ENCODE data around the gene NPTX1. TPM values are rescaled to one million over a fixed set of nuclear protein-coding genes. Genes with fewer than 3 reads are reported as not detected.

The NPTX1 gene
- polyA plus RNA-seq, 2 of the 4 experiments (the other 2 are of a cell fraction) = 43.6 to 109 TPM

DNA sequence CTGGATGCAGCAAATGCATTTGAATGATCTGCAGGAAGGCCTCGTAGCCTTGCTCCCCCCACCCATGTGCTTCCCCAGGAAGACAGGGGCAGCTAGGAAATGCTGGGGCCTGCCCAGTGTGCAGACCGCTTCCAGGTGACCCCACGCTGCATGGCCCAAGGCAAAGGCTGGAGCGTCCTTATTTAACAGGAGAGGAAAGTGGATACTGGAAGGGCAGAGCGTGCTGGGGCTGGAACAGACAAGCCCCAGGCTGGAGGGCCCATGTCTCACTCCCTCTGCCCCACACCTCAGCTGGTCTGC lies 26.1 kb upstream of the NPTX1 start:
- Histone ChIP-seq H3K4me3 (no peak overlapping the region), H3K9me3 (no peaks in the 10 kb centered on the region), H3K4me1 (peaks cover 50% of the 10 kb centered on the region), H3K27ac (peak overlapping the region; percentile 83 to 85), H3K4me2 (peak overlapping the region; percentile 72)
- DNase-seq (ENCODE audit: low read depth in 1 of 2, low spot score in 1 of 2) = no peak
- TF ChIP-seq, protein P1, sequence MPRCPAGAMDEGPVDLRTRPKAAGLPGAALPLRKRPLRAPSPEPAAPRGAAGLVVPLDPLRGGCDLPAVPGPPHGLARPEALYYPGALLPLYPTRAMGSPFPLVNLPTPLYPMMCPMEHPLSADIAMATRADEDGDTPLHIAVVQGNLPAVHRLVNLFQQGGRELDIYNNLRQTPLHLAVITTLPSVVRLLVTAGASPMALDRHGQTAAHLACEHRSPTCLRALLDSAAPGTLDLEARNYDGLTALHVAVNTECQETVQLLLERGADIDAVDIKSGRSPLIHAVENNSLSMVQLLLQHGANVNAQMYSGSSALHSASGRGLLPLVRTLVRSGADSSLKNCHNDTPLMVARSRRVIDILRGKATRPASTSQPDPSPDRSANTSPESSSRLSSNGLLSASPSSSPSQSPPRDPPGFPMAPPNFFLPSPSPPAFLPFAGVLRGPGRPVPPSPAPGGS (IDR thresholded peaks at IDR 0.05) = no peak
- TF ChIP-seq POLR2A (IDR thresholded peaks at IDR 0.05; ENCODE audit: low read length) (no peak), FOXS1 (CRISPR knock-in tag; IDR thresholded peaks at IDR 0.05) (no peak), MAX (IDR thresholded peaks at IDR 0.05) (peak; percentile 4; the same call in 1 of the 2 replicates), ZNF302 (CRISPR knock-in tag; IDR thresholded peaks at IDR 0.05) (no peak), JUNB (IDR thresholded peaks at IDR 0.05) (no peak), CHD4 (IDR thresholded peaks at IDR 0.05; ENCODE audit: borderline replicate concordance) (no peak), ZFP36 (IDR thresholded peaks at IDR 0.05; ENCODE audit: borderline replicate concordance, partially characterized antibody) (no peak), HOXB13 (CRISPR knock-in tag; IDR thresholded peaks at IDR 0.05; ENCODE audit: low read depth) (peak; percentile 86; the same call in 1 of the 2 replicates), HOXB5 (CRISPR knock-in tag; IDR thresholded peaks at IDR 0.05) (no peak), EP300 (IDR thresholded peaks at IDR 0.05) (no peak)
- ATAC-seq = no peak
- ChIA-PET POLR2A (interaction anchor here (0.6 kb wide), 1 partner anchor 112 kb away, joined by 3 read pairs; no protein-coding TSS in a partner anchor), CTCF (interaction anchor here (1.2 to 1.4 kb wide), 2 partner anchors 25 to 75 kb away, joined by 3 to 9 read pairs; no protein-coding TSS in a partner anchor)
- no peak for FAIRE-seq
- WGBS (ENCODE audit: missing lambda C conversion rate) = 64% methylated on average over 5 of the region's 5 CpGs

GRCh38 chr17:80501741-80502577 lies 25.6 kb upstream of the NPTX1 start:
- ChIA-PET CTCF (interaction anchor here (1.2 to 1.4 kb wide), 2 partner anchors 25 to 75 kb away, joined by 3 to 9 read pairs; no protein-coding TSS in a partner anchor), POLR2A (interaction anchor here (0.6 kb wide), 1 partner anchor 113 kb away, joined by 3 read pairs; no protein-coding TSS in a partner anchor)
- DNase-seq (ENCODE audit: low read depth in 1 of 2, low spot score in 1 of 2) (peak; percentile 57 to 92), ATAC-seq (peak; percentile 82 to 86), FAIRE-seq (no peak)
- Histone ChIP-seq H3K4me1 (peaks cover 50% of the 10 kb centered on the region), H3K27ac (peak overlapping the region; percentile 83 to 85), H3K4me2 (peak overlapping the region; percentile 72), H3K9me3 (no peaks in the 10 kb centered on the region), H3K4me3 (no peak overlapping the region)
- WGBS (ENCODE audit: missing lambda C conversion rate) = 39% methylated on average over 24 of the region's 24 CpGs
- no peak for TF ChIP-seq ZFP36 (IDR thresholded peaks at IDR 0.05; ENCODE audit: borderline replicate concordance, partially characterized antibody)
- peak in 1 of 2 experiments; percentile 61; a peak in 1 of 4 replicates for TF ChIP-seq CEBPB (IDR thresholded peaks at IDR 0.05)
- TF ChIP-seq FOSL2 (IDR thresholded peaks at IDR 0.05) = peak; percentile 68
- TF ChIP-seq FOSL2 (CRISPR knock-in tag; IDR thresholded peaks at IDR 0.05) = peak; percentile 91
- peak; percentile 84 to 90; a peak in 4 of 5 replicates for TF ChIP-seq EP300 (IDR thresholded peaks at IDR 0.05)
- peak; percentile 52 for TF ChIP-seq MAX (IDR thresholded peaks at IDR 0.05)
- no peak for TF ChIP-seq NPAS2 (CRISPR knock-in tag; IDR thresholded peaks at IDR 0.05; ENCODE audit: borderline replicate concordance)
- TF ChIP-seq, protein P2, sequence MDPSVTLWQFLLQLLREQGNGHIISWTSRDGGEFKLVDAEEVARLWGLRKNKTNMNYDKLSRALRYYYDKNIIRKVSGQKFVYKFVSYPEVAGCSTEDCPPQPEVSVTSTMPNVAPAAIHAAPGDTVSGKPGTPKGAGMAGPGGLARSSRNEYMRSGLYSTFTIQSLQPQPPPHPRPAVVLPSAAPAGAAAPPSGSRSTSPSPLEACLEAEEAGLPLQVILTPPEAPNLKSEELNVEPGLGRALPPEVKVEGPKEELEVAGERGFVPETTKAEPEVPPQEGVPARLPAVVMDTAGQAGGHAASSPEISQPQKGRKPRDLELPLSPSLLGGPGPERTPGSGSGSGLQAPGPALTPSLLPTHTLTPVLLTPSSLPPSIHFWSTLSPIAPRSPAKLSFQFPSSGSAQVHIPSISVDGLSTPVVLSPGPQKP (IDR thresholded peaks at IDR 0.05; ENCODE audit: low read depth, low read length) = no peak
- TF ChIP-seq, protein P1 (IDR thresholded peaks at IDR 0.05) = peak; percentile 41; the same call in 1 of the 3 replicates
- no peak for TF ChIP-seq MAZ (IDR thresholded peaks at IDR 0.05; ENCODE audit: borderline replicate concordance, low read depth, low read length)
- peak in 1 of 2 experiments; percentile 11; a peak in 1 of 5 replicates for TF ChIP-seq RAD21 (conservative IDR thresholded peaks at IDR 0.05 in 1 of 2, IDR thresholded peaks at IDR 0.05 in 1 of 2)
- peak; percentile 83; the same call in 1 of the 2 replicates for TF ChIP-seq JUNB (IDR thresholded peaks at IDR 0.05)
- peak; percentile 86; the same call in 1 of the 2 replicates for TF ChIP-seq GATA3 (IDR thresholded peaks at IDR 0.05; ENCODE audit: borderline replicate concordance)
- TF ChIP-seq JUN (IDR thresholded peaks at IDR 0.05) = peak in 1 of 2 experiments; percentile 82; a peak in 3 of 5 replicates
- TF ChIP-seq MAFK (IDR thresholded peaks at IDR 0.05; ENCODE audit: partially characterized antibody) = peak; percentile 58
